22Rv1 (cell line): ENCODE measurements around the gene ZNF483.

Experiments used
- ZFX ChIP-seq: fragments of 450-650 bp; IDR thresholded peaks from 2 replicates; pipeline ENCODE4 v1.6.1; 2017; ENCODE audit warnings: antibody characterized with exemption, borderline replicate concordance
- TF ChIP-seq, protein P1 (sequence below): fragments of 450-650 bp; IDR thresholded peaks from 2 replicates; pipeline ENCODE4 v1.5.1; 2017; ENCODE audit warnings: mild to moderate bottlenecking

DNA sequence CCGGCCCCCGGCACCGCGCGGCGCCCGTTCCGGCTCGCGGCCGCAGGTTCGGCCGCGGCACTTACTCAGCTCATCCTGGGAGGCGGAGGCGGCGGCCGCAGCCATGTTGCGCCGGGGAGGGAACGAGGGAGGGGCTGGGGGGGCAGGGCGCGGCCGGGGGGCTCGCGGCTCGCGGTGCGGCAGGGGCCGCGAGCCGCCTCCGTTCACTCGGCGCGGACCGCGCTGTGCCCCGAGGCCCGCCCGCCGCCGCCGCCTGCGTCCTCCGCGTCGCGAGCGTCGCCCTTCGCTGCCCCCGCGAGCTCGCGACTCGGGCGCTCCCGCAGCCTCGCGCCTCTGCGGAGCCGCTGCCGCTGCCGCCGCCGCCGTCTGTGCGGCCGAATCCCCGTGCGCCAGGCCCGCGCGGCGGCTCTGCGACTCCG is 41.5 kb upstream of the ZNF483 start:
- TF ChIP-seq, protein P1, sequence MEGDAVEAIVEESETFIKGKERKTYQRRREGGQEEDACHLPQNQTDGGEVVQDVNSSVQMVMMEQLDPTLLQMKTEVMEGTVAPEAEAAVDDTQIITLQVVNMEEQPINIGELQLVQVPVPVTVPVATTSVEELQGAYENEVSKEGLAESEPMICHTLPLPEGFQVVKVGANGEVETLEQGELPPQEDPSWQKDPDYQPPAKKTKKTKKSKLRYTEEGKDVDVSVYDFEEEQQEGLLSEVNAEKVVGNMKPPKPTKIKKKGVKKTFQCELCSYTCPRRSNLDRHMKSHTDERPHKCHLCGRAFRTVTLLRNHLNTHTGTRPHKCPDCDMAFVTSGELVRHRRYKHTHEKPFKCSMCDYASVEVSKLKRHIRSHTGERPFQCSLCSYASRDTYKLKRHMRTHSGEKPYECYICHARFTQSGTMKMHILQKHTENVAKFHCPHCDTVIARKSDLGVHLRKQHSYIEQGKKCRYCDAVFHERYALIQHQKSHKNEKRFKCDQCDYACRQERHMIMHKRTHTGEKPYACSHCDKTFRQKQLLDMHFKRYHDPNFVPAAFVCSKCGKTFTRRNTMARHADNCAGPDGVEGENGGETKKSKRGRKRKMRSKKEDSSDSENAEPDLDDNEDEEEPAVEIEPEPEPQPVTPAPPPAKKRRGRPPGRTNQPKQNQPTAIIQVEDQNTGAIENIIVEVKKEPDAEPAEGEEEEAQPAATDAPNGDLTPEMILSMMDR, result no peak
- no peak for TF ChIP-seq ZFX
